B cell (primary cell): ENCODE measurements around the gene FSTL3.
"Not testable (repeated sequence)": the region's sequence is repeated elsewhere in the genome, so short reads cannot be mapped to it uniquely, and the experiment has no call there.

Experiments
- CTCF ChIP-seq: fragments of 200-600 bp; IDR thresholded peaks from one replicate; pipeline ENCODE4 v1.8.0; 2022; ENCODE audit warnings: antibody characterized with exemption, mild to moderate bottlenecking
- EZH2 ChIP-seq: IDR thresholded peaks from 2 replicates; pipeline ENCODE4 v1.6.1; 2012; ENCODE audit warnings: borderline replicate concordance, low read depth, mild to moderate bottlenecking, moderate library complexity, low read length; ENCODE audit not compliant: insufficient read depth, poor library complexity, severe bottlenecking

- TF ChIP-seq CTCF, EZH2: not testable (repeated sequence)
These were observed 46.7 kb upstream of the FSTL3 start for GRCh38 chr19:629515-629914.
